Spleen (tissue), 7 donors: ENCODE data around the gene TBL1X.

Experiments
- CTCF ChIP-seq, 11 experiments: fragments of 200-600 bp in 7 of 11; fragments of 450-650 bp in 4 of 11; sonication (generic) in 4 of 11; IDR thresholded peaks in 8 of 11; conservative IDR thresholded peaks in 3 of 11; 1 replicate in 7 of 11; 2 replicates in 4 of 11; pipeline versions ENCODE4 v1.4.0 to v1.8.0; 2016 to 2021; ENCODE audit warnings: antibody characterized with exemption in 11 of 11, inconsistent platforms in 4 of 11, mild to moderate bottlenecking in 1 of 11
- POLR2A ChIP-seq, 3 donors: fragments of 450-650 bp; IDR thresholded peaks; one replicate each; pipeline ENCODE4 v1.5.1; 2017; ENCODE audit warnings: antibody characterized with exemption in 3 of 3, mild to moderate bottlenecking in 1 of 3
- POLR2AphosphoS5 ChIP-seq, 3 donors: sonication (generic); formaldehyde crosslinking; IDR thresholded peaks; one replicate each; pipeline ENCODE4 v1.5.1; 2017; ENCODE audit warnings: antibody characterized with exemption in 3 of 3
- donor health status: DM: no; HTN: no; CAD: no; lungs with moderate emphysema.
- donor health status: DM: no; HTN: no; CAD: no.
- donor health status: DM: no; HTN: no; CAD: no.

GRCh38 chrX:9628779-9629493 is 164.1 kb downstream of the TBL1X start:
- TF ChIP-seq CTCF (IDR thresholded peaks at IDR 0.05 in 8 of 11, conservative IDR thresholded peaks at IDR 0.05 in 3 of 11), result no peak
- no peak for TF ChIP-seq POLR2A (IDR thresholded peaks at IDR 0.05)
- TF ChIP-seq POLR2AphosphoS5 (IDR thresholded peaks at IDR 0.05), result no peak
